ENCODE measurements around the gene S100A1.

GRCh38 chr1:153633754-153634665, 5.8 kb downstream of the S100A1 start, which contains the start of gene CHTOP:
- TF ChIP-seq CTCF (IDR thresholded peaks at IDR 0.05; ENCODE audit: insufficient read depth, low read length) (no peak), REST (IDR thresholded peaks at IDR 0.05; ENCODE audit: insufficient replicate concordance, low read depth) (peak; percentile 62), SPI1 (IDR thresholded peaks at IDR 0.05; ENCODE audit: borderline replicate concordance, low read depth) (no peak; the same call in 1 of the 2 replicates), POLR2AphosphoS5 (IDR thresholded peaks at IDR 0.05; ENCODE audit: low read depth) (peak; percentile 96)
